Ramos (cell line): Measurements from ENCODE around the gene ESYT2.

Experiments used
- in situ Hi-C: fragments of 300-500 bp; cut with MboI; formaldehyde crosslinking; loops from one replicate; pipeline ENCODE4 v1.14.3; 2022; ENCODE audit warnings: low sequenced_read_pairs; ENCODE audit not compliant: unreplicated experiment

Gene ESYT2

DNA sequence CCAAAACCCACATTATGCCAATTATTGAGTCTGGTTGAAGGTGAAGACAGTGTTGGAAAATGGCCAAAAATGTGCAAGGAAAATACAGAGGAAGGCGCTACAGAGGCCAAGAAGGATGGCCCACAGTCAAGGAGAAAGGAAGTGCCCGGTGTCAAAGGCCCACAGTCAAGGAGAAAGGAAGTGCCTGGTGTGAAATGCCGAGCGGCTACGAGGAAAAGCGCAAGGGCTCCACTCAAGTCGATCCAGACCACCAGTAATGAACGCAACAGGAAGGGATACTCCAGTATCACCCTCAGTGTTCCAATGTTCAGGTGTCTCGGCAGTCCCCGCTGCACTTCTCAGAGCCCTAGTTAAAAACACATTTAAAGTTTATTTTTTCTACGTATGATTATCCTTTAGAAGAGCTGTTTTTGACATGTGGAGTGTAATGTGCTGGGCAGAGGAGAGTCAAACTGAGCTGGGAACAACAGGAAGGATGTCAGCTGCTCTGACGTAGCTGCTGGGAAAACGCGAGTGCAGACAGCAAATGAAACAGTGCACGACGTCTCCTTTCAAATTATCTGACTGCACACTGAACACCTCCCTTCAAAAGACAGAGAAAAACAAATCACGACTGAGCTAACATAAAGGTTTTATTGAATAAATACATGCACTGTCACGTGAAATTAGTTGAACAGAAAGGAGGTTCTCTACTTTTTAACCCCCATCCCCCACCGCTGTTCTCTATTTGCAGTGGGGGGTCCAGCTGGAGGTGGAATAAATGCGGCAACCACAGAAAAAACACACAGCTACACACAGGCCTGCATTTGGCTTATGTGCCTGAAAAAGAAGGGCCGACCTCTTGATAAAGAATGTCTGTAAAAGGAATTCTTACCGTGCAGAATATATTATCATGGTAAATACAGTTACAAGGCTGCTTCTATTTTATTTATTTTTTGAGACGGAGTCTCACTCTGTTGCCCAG is 98.6 kb downstream of the ESYT2 start:
- in situ Hi-C loops, result no loop called here

- in situ Hi-C loops, result no loop called here
Measured at GRCh38 chr7:158729646-158730382, 99.5 kb downstream of the ESYT2 start.

GRCh38 chr7:158728911-158729645 is 100.2 kb downstream of the ESYT2 start:
- in situ Hi-C loops, result no loop called here

DNA sequence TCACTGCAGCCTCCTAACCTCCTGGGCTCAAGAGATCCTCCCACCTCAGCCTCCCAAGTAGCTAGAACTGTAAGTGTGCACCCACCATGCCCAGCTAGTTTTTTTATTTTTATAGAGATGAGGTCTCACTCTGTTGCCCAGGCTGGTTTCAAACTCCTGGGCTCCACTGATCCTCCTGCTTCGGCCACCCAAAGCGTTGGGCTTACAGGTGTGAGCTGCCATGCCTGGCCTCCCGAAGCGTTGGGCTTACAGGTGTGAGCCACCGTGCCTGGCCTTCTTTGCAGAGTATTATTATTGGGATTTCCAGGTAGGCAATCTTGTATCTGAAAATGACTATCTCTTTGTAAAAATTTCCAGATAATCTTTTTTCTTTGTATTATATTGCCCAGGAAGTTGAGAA is 101.6 kb downstream of the ESYT2 start:
- in situ Hi-C loops, result no loop called here

DNA sequence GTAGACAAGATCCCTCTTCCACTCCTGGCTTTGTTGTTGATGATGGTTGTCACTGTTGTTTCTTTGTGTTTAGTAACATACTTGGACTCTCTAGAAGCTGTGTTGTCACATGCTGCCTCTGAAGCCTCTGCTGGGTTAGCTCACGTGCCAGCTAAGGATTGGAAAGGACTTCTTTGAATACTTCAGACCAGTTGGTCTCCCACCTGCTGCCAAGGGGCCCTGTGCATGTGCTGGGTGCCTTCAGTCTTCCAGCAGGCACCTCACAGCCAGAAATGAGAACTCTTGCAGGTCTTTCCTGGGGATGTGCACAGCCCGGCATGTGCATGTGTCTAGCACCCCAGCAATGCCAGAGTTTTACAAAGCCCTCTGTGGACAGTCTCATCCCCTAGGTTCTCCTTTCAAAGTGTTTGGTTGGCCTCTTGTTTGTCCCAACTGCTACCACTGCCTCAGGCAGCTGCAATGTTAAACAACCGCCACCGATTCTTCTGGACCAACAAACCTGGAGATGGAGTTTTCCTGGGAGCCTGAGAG is 103.0 kb downstream of the ESYT2 start:
- in situ Hi-C loops, result no loop called here

GRCh38 chr7:158725506-158725800 is 103.9 kb downstream of the ESYT2 start:
- in situ Hi-C loops, result no loop called here

- in situ Hi-C loops, result no loop called here
Measured at GRCh38 chr7:158724658-158725505, 104.4 kb downstream of the ESYT2 start.

DNA sequence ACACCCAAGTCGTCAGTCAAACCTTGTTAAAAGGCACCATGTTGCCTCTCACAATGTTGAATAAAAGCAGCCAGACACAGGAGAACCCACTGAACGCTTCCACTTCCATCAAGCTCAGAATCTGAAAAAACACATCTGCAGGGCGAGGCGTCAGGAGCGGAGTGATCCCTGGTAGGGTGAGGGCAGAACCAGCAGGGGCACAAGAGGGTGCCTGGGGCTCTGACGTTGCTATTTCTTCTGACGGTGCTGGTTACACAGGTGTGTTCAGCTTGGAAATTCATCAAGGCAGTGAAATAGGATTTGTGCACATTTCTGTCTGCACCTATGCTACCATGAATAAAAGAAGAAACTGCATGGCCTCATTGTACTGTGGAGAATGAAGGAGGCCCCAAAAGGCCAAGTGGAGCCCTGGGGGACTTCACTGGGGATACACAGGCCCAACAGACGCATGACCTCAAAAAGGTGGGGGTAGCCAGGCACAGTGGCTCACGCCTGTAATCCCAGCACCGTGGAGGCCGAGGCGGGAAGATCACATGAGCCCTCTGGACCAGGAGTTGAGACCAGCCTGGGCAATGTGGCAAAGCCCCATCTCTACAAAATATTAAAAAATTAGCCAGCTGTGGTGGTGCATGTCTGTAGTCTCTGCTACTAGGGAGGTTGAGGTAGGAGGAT is 105.5 kb downstream of the ESYT2 start:
- in situ Hi-C loops, result no loop called here

GRCh38 chr7:158723266-158723665 is 106.0 kb downstream of the ESYT2 start:
- in situ Hi-C loops, result no loop called here

DNA sequence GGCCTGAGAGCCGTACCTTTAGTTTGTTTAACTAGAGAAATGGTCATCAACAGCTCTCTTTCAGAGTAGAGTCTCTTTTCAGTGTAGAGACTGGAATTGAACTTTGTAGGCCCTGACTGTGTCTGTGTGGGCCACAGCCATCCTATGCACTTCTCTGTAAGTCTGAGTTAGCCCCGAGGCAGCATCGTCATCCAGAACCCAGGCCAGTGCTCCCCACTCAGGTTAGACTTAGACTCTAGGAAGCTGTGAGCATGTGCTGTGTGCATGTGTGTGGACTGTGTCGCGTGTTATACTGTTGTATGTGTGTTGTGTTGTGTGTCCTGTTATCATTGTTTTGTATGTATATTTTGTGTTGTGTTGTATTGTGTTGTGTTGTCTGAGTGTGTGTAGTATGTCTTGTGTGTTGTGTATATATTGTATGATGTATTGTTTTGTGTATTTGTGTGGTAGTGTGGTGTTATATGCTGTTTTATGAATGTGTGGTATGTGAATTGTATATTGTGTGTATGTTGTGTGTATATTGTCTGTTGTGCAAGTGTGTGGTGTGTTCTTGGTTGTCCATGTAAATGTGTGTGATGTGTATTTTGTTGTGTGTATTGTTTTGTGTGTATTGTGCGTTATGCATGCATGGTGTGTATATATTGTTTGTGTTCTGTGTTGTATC is 106.6 kb downstream of the ESYT2 start:
- in situ Hi-C loops, result no loop called here

DNA sequence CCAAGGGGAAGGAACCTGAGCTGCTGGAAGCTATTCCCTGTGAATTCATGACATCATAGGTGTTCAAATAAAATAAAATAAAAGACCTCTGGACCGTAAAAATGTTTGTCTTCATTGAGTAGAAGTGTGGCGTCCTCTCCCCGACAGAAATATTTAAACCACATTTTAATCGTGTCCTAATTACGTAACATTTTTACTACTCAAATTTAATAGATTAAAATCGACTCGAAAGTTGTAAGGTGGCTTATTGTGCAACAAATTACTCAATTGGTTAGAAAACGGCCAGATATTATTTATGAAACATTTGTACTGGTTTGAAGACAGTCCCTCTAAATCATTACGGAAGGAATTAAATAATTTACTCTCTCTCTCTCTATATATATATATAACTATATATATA is 109.2 kb downstream of the ESYT2 start:
- in situ Hi-C loops, result no loop called here

GRCh38 chr7:158716802-158717201 is 112.5 kb downstream of the ESYT2 start:
- in situ Hi-C loops, result no loop called here

- in situ Hi-C loops, result no loop called here
Measured at GRCh38 chr7:158710651-158711102, 118.6 kb downstream of the ESYT2 start.

DNA sequence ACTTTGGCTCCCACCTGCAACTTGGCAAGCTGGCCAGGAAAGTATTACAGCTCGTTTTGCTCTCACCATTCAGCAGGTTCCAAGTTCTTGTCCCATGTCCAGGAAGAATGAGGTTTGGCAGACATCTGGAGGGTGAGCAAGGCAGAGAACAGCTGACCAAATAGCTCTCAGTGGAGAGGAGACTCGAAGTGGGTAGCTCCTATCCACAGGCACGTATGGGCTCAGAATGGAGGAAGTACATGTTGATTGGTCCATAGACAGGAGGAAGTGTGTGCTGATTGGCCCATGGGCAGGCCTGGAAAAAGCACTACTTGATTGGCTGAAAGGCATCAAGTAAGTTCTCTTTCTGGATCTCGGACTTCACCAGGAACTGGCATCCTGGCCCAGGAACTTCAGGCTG is 121.7 kb downstream of the ESYT2 start:
- in situ Hi-C loops, result no loop called here

DNA sequence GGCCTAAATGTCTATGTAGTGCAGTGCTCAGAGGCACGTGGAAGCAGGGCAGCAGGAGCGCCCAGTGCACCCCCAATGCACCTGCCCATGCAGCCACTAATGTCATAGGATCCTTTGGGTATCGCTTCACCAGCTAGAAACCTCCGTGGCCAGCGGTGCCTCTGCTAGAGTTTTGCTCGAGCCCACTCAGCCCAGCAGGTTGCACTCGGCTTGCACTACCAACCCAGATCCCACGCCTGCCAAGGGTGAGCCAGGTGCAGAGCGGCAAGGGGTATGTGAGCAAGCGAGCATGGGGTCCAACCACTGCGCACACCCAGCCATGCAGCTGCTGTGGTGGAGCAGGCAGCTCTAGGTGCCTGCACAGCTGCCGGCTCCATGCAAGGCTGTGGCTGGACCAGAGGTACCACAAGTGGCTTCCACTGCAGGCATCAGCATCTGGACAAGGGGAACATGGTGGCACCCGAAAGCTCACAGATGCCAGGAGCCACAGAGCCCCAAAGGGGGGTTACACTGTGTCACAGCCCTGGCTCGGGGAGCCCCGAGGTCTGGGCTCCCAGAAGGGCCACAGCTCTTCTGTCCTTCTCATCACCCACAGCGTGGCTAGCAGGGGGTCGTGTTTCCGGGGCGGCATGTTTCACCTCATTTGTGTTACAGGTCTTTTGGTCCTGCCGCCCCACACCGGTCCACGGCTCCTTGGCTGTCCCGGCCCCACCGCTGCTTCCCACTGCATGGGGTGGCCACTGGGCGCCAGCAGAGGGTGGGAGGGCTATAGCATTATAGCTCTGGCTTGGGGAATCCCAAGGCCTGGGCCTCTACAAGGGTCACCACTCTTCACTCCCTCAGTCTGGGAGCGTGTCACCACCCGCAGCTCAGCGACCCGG is 122.4 kb downstream of the ESYT2 start:
- in situ Hi-C loops, result no loop called here

GRCh38 chr7:158706273-158706704 is 123.0 kb downstream of the ESYT2 start:
- in situ Hi-C loops, result no loop called here

GRCh38 chr7:158705234-158705850 is 124.0 kb downstream of the ESYT2 start:
- in situ Hi-C loops, result no loop called here
